HG03039 (cell line): ENCODE results near the gene CDC20.
"Not testable (repeated sequence)": the region's sequence is repeated elsewhere in the genome, so short reads cannot be mapped to it uniquely, and the experiment has no call there.

ENCODE experiments used
- ATAC-seq: cut with Tn5 transposase; IDR thresholded peaks from one replicate; pipeline ENCODE4 v1.9.1; 2021; ENCODE audit warnings: mild to moderate bottlenecking, moderate library complexity; ENCODE audit not compliant: unreplicated experiment

Gene CDC20

GRCh38 chr1:43354471-43354870 lies 4.3 kb upstream of the CDC20 start:
- no peak for ATAC-seq

DNA sequence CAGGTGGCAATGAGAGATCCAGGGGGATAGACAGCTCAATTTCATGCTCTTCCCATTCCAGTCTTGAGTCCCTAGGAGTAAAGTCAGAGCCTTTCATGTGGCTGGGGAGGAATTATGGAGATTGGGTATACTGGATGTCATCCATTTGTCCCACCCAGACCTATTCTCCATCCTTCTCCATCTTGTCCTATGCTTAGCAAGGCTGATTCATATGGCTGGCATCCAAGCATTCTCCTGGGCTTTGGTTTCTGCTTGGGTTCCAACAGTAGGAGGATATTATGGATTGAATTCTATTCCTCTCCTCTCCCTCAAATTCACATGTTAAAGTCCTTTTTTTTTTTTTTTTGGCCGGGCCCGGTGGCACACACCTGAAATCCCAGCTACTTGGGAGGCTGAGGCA lies 3.8 kb upstream of the CDC20 start:
- no peak for ATAC-seq

DNA sequence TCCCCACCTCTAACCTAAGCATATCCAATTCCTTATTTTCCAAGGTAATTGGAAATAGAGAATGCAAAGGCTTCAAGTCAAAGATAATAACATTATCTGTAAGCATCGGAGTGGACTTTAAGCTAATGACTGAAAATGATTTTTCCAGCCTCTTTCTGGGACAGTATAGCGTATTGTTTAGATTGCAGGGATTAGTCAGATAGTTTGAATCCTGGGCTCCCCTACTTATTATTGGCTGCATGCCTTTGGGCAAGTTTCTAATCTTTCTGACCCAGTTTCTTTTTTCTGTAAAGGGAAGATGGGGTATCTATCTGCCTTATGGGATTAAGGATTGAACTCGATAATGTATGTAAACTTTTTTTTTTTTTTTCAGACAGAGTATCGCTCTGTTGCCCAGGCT lies 1.5 kb upstream of the CDC20 start:
- ATAC-seq: no peak

DNA sequence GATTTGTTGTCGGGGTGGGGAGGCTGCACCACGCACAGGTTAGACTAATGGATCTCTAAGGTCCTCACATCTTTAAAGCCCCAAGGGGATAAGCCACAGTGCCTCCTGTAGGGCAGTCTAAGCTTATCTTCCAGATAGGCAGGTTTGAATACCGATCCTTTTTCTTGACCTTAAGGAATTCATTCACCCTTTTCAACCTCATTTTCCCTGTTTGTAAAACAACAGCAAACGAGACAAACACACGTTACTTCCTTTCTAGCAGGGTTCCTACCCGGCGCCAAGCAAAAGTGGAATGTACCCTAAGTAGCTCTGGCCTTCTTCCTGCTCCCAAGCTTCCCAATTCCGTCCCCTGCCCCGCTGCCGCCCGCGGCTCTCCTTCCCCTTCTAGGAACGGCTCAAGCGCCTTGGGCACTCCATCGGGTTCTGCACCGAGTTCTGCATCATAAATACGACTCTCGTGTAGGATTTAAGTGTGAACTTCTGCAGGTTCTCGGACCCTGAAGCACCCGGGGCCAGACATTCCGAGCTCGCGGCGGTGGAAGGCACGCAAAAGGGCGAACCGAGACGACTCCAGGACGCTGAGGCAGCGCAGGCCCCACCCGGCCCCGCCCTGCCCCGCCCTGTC lies 548 bp upstream of the CDC20 start:
- ATAC-seq: peak; percentile 1

DNA sequence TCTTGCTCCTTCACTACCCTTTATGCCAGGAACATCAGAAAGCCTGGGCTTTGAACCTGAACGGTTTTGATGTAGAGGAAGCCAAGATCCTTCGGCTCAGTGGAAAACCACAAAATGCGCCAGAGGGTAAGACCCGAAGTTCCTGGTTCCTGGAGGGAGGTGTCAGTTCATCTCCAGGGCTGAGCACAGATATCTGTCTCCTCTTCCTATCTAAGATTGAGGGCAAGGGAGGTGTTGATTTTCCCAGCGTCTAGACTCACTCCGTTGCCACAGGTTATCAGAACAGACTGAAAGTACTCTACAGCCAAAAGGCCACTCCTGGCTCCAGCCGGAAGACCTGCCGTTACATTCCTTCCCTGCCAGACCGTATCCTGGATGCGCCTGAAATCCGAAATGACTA lies 915 bp downstream of the CDC20 start:
- ATAC-seq: no peak

DNA sequence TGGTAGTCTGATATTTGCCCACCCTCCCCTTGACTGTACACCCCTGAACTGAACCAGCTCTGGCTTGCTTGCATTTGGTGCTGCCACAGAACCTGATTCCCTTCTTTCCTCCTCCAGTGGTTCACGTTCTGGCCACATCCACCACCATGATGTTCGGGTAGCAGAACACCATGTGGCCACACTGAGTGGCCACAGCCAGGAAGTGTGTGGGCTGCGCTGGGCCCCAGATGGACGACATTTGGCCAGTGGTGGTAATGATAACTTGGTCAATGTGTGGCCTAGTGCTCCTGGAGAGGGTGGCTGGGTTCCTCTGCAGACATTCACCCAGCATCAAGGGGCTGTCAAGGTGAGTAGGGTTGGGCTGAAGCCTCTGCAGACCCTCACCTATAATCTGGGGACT lies 1.8 kb downstream of the CDC20 start:
- ATAC-seq: no peak

DNA sequence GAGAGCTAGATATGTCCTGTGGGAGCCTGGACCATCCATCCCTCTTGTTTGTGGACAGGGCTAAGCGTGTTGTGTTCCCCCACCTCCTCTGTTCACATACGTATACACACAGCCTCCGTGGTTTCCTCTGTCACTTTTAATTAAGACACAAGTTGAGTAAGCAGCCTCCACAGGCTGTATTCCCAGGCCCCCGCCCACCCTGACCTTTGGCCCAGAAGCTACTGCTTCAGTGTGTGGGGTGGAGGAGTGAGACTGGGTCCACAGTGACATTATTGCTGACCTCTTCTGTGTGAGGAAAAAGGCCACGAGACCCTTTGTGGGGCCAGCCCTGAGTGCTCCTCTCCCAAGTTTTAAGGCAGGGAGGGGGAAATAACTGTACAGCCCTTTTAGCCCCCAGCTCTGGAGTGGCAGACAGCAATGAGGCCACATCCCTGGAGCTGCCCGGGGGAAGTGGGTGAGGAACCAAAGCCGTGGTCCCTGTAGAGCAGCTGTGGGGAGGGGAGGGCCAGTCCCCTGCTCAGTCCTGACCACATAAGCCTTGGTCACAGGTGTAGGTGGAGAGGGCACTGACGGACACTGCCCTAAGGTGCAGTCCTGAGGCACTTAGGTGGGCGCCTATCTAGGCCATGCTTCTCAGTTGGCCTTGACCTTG lies 4.6 kb downstream of the CDC20 start:
- no peak for ATAC-seq

DNA sequence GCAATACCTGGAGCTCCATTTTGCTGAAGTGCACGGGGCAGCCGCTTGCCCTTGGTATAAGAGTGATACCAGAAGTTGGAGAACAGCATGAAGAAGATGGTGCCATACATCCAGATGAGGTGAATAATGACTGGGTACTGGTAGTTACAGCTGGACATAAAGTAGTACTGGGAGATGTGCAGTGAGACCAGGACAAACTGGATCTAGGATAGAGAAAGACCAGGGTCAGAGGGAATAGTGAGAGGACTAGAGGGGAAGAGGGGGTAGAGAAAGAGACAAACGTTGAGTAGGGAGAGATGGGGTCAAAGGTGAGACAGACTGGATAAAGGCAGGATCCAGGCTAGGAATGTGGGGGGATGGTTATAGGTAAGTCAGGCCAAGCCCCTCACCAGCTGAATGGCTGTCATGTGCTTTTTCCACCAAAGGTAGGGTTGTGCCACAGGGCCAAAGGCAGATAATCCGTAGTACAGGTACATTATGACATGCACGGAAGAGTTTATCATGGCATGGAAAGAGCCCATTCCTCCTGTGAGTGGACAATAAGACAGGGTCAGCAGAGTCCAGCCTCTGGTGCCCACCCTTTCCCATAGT lies 5.2 kb downstream of the CDC20 start:
- ATAC-seq: no peak

DNA sequence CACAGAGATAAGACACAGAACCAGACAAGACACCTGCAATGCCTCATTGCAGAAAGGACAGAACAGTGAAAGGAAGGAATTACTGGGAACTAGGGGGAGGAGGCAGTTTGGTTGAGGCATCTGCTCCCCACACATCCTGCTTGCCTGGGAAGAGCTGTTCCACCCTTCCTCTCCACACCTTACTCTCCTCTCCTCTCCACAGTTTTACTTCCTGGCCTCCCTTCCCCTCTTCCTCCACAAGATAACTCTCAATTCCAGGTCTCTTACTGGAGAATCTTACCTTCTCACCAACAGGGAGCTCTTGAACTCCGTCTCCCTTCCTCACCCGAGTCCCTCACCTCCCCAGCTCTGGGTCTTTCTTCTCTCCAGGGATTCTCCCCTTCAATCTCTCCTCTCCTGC lies 6.9 kb downstream of the CDC20 start:
- no peak for ATAC-seq

DNA sequence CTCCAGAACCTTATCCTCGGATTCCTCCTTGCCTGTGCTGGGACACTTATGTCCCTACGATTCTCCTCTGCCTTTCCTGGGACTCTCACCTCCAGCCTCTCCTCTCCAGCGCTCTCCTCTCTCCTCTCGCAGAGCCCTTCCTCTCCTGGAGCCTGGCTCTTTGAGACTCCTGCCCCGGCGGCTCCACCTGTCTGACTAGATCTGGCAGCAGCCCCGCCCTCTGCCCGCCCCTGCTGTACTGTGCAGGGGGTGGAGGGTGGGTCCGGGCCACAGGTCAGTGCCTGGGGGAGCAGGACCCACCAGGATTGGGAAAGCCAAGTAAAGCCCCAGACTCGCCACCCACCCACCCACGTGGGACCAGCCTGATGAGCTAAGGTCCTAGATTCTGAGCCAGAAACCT lies 7.4 kb downstream of the CDC20 start:
- no peak for ATAC-seq

- ATAC-seq: no peak
These were observed 7.8 kb downstream of the CDC20 start for GRCh38 chr1:43366601-43367025.

DNA sequence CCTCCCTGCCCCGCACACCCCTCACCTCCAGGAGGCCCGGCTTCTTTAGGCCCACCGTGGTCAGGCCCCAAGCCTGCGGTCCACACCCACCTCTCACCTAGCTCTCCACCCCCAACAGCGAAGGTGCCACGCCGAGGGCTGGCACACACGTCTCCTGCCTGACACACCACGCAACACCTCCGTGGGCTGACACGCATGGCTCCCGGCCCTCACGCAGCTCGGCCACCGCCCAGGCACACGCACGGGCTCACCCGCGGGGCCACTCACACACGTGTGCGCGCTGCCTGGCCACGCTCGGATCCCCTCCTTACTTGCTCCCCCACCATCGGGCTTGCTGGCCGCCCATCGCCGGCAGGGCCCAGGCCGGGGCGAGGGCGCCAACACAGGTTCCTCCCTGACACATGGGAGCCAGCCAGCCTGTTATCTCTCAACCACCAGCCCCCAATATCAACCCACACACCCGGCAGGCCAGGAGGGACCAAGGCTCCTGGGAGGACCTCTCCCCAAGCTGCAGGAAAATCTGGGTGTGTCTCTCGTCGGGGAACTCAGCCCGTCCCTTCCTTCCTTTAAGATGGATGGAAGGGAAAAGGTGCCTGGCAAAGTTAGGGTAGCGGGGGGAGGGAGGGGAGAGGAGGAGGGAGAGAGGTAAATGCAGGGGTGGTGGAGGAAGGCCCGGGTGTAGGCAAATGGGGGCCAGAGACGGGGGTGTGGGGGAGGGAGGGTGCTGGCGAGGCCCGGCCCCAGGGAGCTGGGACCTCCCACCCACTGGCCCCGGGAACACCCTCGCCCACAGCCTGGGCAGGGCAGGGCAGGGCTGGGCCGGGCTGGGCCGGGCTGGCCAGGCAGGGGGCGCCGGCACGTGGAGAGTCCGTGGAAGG lies 8.5 kb downstream of the CDC20 start:
- peak; percentile 29 for ATAC-seq

GRCh38 chr1:43367904-43368645 lies 9.3 kb downstream of the CDC20 start, which contains the start of gene ELOVL1:
ELOVL1 (minus strand) TSS chr1:43368011; CDS start chr1:43365609, 2,402 bp downstream.
- peak; percentile 69 for ATAC-seq

- no peak for ATAC-seq
These were observed 9.9 kb downstream of the CDC20 start for GRCh38 chr1:43368646-43369020.

GRCh38 chr1:43369779-43370178 lies 11.0 kb downstream of the CDC20 start:
- ATAC-seq: not testable (repeated sequence)

GRCh38 chr1:43370564-43370963 lies 11.8 kb downstream of the CDC20 start:
- ATAC-seq: no peak

DNA sequence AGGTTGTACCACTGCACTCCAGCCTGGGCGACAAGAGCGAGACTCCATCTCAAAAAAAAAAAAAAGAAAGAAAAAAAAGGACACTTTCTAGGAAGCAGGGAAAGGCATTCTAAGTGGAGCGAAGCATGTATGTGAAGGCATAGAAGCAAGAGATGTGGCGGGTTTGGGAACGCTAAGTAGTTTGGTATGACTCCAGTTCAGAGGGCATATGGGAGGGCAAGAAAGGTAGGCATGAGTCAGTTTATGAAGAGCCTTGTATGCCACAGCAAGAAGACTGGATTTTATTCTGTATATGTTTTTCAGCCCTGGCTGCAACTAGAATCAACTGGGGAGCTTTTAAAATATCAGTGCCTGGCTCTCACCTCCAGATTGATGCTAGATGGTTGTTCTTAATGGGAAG lies 13.4 kb downstream of the CDC20 start:
- no peak for ATAC-seq

DNA sequence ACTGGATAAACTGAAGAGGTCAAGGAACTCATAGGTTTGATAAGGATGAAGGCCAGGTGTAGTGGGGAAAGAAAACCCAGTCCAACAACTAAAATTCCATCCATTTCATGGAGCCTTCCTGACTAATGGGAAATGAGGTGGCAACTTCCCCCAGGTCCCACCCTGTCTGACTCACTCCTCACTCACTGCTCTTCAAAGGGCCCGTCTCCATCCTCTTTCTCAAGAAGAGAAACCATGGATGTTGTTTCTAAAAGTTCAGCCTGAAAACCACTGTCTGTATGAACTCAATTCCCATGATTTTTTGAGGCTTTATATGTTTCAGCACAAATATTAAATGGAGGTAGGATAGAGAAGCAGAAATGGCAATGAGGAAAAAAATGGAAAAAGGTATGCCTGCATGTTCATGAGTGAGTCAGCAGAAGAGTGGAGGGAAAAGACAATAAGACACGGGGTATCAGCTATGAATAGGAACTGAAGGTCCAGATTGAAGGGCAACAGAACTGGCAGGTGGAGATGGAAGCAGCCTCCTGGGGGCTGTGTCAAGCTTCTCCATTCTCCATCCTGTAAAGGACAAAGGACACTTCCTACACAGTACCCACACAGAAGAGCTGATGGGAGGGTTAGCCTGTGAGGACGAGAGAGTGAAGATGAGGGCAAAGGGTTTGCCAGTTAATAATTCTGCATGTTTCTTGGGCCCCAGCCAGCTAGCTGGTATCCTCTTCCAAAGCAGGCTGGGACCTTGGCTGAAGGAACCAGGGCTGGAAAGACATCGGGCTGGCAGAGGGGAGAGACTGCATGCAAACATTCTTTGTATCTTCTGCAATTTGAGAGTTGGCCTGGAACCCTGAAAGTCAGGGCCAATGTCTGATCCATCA lies 14.5 kb downstream of the CDC20 start:
- ATAC-seq: no peak

DNA sequence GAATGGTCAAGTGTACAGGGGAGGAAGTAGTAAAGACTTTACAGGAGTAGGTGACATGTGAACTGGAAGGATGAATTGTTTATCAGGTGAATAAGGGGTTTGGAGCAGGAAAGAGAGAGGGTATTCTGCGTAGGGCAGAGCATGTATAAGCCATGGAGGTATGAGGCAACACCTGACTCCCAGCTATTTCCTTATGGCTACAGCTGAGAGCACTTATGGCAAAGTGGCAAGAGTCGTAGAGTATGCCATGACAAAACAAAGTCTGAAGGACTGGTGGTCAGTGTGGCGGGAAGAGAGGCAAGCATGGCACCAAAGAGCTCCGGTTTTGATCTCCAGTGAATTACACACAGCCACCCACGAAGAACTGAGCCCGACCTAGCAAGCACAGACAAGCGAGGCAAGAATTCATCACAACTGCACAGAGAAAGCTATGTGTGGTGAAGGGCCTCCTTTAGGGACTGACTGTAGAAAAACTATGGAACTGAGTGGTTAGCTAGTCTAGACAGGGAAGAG lies 18.0 kb downstream of the CDC20 start:
- no peak for ATAC-seq

GRCh38 chr1:43377831-43378230 lies 19.1 kb downstream of the CDC20 start:
- no peak for ATAC-seq
